IMR-90 (cell line): ENCODE measurements around the gene SLC25A22. TPM values are rescaled to one million over a fixed set of nuclear protein-coding genes. Genes with fewer than 3 reads are reported as not detected.

Experiments
- ATAC-seq: fragments of 200-7000 bp; cut with Tn5 transposase; 2 replicates; pipeline ENCODE4 v1.9.1; 2020; ENCODE audit warnings: low read depth, mild to moderate bottlenecking, moderate library complexity
- BruUV-seq: library from RNA; stranded (reverse); fragments of 400-500 nt; replicated peaks from 2 replicates; lab custom pipeline; 2021; lab: Mats Ljungman, UMichigan
- CTCF ChIA-PET: fragments of 300-600 bp; formaldehyde crosslinking; extraction: SDS; loops from one replicate; lab custom pipeline; 2021; ENCODE audit warnings: antibody characterized with exemption; lab: Yijun Ruan, JAX
- POLR2A ChIA-PET: fragments of 300-600 bp; sonication (Branson Sonifier 250); formaldehyde crosslinking; loops from one replicate; lab custom pipeline; 2022; ENCODE audit warnings: antibody characterized with exemption; ENCODE audit not compliant: unreplicated experiment; lab: Charles Lee
- DNase-seq: peaks from one replicate; pipeline ENCODE4 v3.0.0; 2013
- H2AFZ ChIP-seq: replicated peaks from 2 replicates; pipeline ENCODE3; 2013; ENCODE audit warnings: low read length, mild to moderate bottlenecking; ENCODE audit not compliant: poor library complexity
- H2AK5ac ChIP-seq: 2 replicates; pipeline ENCODE4 v1.6.1; 2013; ENCODE audit warnings: low read depth, low read length, inconsistent platforms
- H2AK9ac ChIP-seq: replicated peaks from 2 replicates; pipeline ENCODE3; 2013; ENCODE audit warnings: mild to moderate bottlenecking, low read depth, low read length, moderate library complexity; ENCODE audit not compliant: poor library complexity
- H2BK120ac ChIP-seq: 2 replicates; pipeline ENCODE4 v1.6.1; 2013; ENCODE audit warnings: low read depth, low read length, inconsistent platforms
- H2BK15ac ChIP-seq: 3 replicates; pipeline ENCODE4 v1.6.1; 2013; ENCODE audit warnings: low read depth, low read length, inconsistent platforms
- H2BK20ac ChIP-seq: 2 replicates; pipeline ENCODE4 v1.6.1; 2013; ENCODE audit warnings: low read depth, mild to moderate bottlenecking, inconsistent platforms, low read length, moderate library complexity
- H2BK5ac ChIP-seq: 2 replicates; pipeline ENCODE4 v1.6.1; 2013; ENCODE audit warnings: mild to moderate bottlenecking, low read depth, low read length, inconsistent platforms; ENCODE audit not compliant: poor library complexity, severe bottlenecking
- H3K14ac ChIP-seq: replicated peaks from 2 replicates; pipeline ENCODE4 v1.6.1; 2013; ENCODE audit warnings: low read depth, low read length, inconsistent platforms
- H3K18ac ChIP-seq: 2 replicates; pipeline ENCODE4 v1.6.1; 2013; ENCODE audit warnings: low read depth, low read length, control low read depth
- H3K23ac ChIP-seq: 2 replicates; pipeline ENCODE4 v1.6.1; 2013; ENCODE audit warnings: low read depth, low read length, inconsistent platforms
- H3K27ac ChIP-seq: 2 replicates; pipeline ENCODE4 v1.5.1; 2013; ENCODE audit warnings: mild to moderate bottlenecking, control low read depth, low read length; ENCODE audit not compliant: insufficient read depth
- H3K27me3 ChIP-seq: 2 replicates; pipeline ENCODE4 v1.6.1; 2013; ENCODE audit warnings: low read length; ENCODE audit not compliant: control insufficient read depth, insufficient read depth
- H3K36me3 ChIP-seq: 2 replicates; pipeline ENCODE4 v1.6.1; 2013; ENCODE audit warnings: low read length, mixed read lengths; ENCODE audit not compliant: control insufficient read depth, insufficient read depth
- H3K4ac ChIP-seq: 2 replicates; pipeline ENCODE4 v1.6.1; 2013; ENCODE audit warnings: low read depth, low read length, inconsistent platforms
- H3K4me1 ChIP-seq: 2 replicates; pipeline ENCODE4 v1.6.1; 2013; ENCODE audit warnings: low read length, mixed read lengths; ENCODE audit not compliant: control insufficient read depth, insufficient read depth
- H3K4me2 ChIP-seq: 2 replicates; pipeline ENCODE4 v1.6.1; 2013; ENCODE audit warnings: low read depth, mild to moderate bottlenecking, control low read depth, low read length, moderate library complexity
- H3K4me3 ChIP-seq: 2 replicates; pipeline ENCODE4 v1.5.1; 2013; ENCODE audit warnings: low read depth, mild to moderate bottlenecking, control low read depth, low read length, moderate library complexity; ENCODE audit not compliant: insufficient read depth
- H3K56ac ChIP-seq: 2 replicates; pipeline ENCODE4 v1.6.1; 2013; ENCODE audit warnings: low read length, inconsistent platforms; ENCODE audit not compliant: insufficient read depth; ENCODE audit errors: extremely low read depth
- H3K79me1 ChIP-seq, 2 experiments: 2 replicates each; pipeline ENCODE4 v1.6.1; 2013; ENCODE audit warnings: low read length in 2 of 2, inconsistent platforms in 1 of 2, low read depth in 1 of 2
- H3K9ac ChIP-seq: 2 replicates; pipeline ENCODE4 v1.6.1; 2013; ENCODE audit warnings: low read depth, low read length, control low read depth
- H3K9me1 ChIP-seq: 2 replicates; pipeline ENCODE4 v1.6.1; 2013; ENCODE audit warnings: low read length, inconsistent platforms; ENCODE audit not compliant: insufficient read depth
- H3K9me3 ChIP-seq: 2 replicates; pipeline ENCODE4 v1.6.1; 2013; ENCODE audit warnings: low read length; ENCODE audit not compliant: control insufficient read depth, insufficient read depth
- H4K20me1 ChIP-seq: 2 replicates; pipeline ENCODE4 v1.6.1; 2013; ENCODE audit warnings: low read length, inconsistent platforms; ENCODE audit not compliant: insufficient read depth
- H4K5ac ChIP-seq: 2 replicates; pipeline ENCODE4 v1.6.1; 2013; ENCODE audit warnings: mild to moderate bottlenecking, low read depth, low read length, control low read depth
- H4K8ac ChIP-seq, 2 experiments: 2 replicates each; pipeline ENCODE4 v1.6.1; 2013; ENCODE audit warnings: low read depth in 2 of 2, low read length in 2 of 2, control low read depth in 1 of 2, inconsistent platforms in 1 of 2
- H4K91ac ChIP-seq: 2 replicates; pipeline ENCODE4 v1.6.1; 2013; ENCODE audit warnings: low read depth, low read length, inconsistent platforms; ENCODE audit not compliant: insufficient read depth
- BHLHE40 ChIP-seq: fragments of 150-350 bp; IDR thresholded peaks from 2 replicates; pipeline ENCODE4 v1.6.1; 2016; ENCODE audit warnings: mild to moderate bottlenecking, low read depth, low read length
- CEBPB ChIP-seq: IDR thresholded peaks from 2 replicates; pipeline ENCODE4 v1.6.1; 2012; ENCODE audit warnings: low read depth, low read length, improper control_type of control experiment
- CHD1 ChIP-seq: IDR thresholded peaks from 2 replicates; pipeline ENCODE4 v1.6.1; 2012; ENCODE audit warnings: low read depth, low read length, improper control_type of control experiment
- CTCF ChIP-seq: conservative IDR thresholded peaks from 2 replicates; pipeline ENCODE4 v1.5.1; 2012; ENCODE audit warnings: mild to moderate bottlenecking, low read depth, low read length, improper control_type of control experiment
- FOS ChIP-seq: fragments of 150-350 bp; IDR thresholded peaks from 2 replicates; pipeline ENCODE4 v1.6.1; 2016; ENCODE audit warnings: low read depth, low read length
- MAFK ChIP-seq: IDR thresholded peaks from 2 replicates; pipeline ENCODE4 v1.6.1; 2012; ENCODE audit warnings: low read depth, low read length, improper control_type of control experiment
- MAZ ChIP-seq: IDR thresholded peaks from 2 replicates; pipeline ENCODE4 v1.6.1; 2012; ENCODE audit warnings: low read depth, mild to moderate bottlenecking, low read length, improper control_type of control experiment, moderate library complexity, borderline replicate concordance
- MXI1 ChIP-seq: IDR thresholded peaks from 2 replicates; pipeline ENCODE4 v1.6.1; 2012; ENCODE audit warnings: low read depth, mild to moderate bottlenecking, low read length, moderate library complexity, borderline replicate concordance
- NFE2L2 ChIP-seq: fragments of 150-350 bp; IDR thresholded peaks from 2 replicates; pipeline ENCODE4 v1.6.1; 2016; ENCODE audit warnings: low read depth, mild to moderate bottlenecking, low read length
- POLR2A ChIP-seq: IDR thresholded peaks from 2 replicates; pipeline ENCODE4 v1.6.1; 2012; ENCODE audit warnings: mild to moderate bottlenecking, low read depth, low read length
- RAD21 ChIP-seq: IDR thresholded peaks from 2 replicates; pipeline ENCODE4 v1.6.1; 2012; ENCODE audit warnings: low read length, improper control_type of control experiment
- SMC3 ChIP-seq: fragments of 150-350 bp; IDR thresholded peaks from 2 replicates; pipeline ENCODE4 v1.6.1; 2016; ENCODE audit warnings: low read depth, mild to moderate bottlenecking, antibody characterized with exemption, low read length, moderate library complexity
- USF2 ChIP-seq: fragments of 150-350 bp; IDR thresholded peaks from 2 replicates; pipeline ENCODE4 v1.6.1; 2017; ENCODE audit warnings: mild to moderate bottlenecking, antibody characterized with exemption, low read length, low read depth
- WGBS, 2 experiments: methylation state at CpG; one replicate each; pipeline versions ENCODE4 v1.1.5 to v1.1.7; 2013; ENCODE audit warnings: missing lambda C conversion rate in 2 of 2; ENCODE audit not compliant: insufficient read length in 1 of 2; ENCODE audit errors: extremely low coverage in 2 of 2; 5-methylcytosine and 5-hydroxymethylcytosine counted together
- dilution Hi-C: fragments of 300-500 bp; cut with HindIII; formaldehyde crosslinking; loops from one replicate; pipeline ENCODE4 v1.14.3; 2018; ENCODE audit warnings: low sequenced_read_pairs; ENCODE audit not compliant: unreplicated experiment
- in situ Hi-C: fragments of 300-500 bp; cut with MboI; formaldehyde crosslinking; loops from 3 replicates; pipeline ENCODE4 v1.14.3; 2019; ENCODE audit warnings: low sequenced_read_pairs, inconsistent platforms, mixed read lengths
- intact Hi-C: fragments of 100-400 bp; cut with micrococcal nuclease; formaldehyde crosslinking; loops from 2 replicates; pipeline ENCODE4 v1.10.0; 2022
- polyA plus RNA-seq, 3 experiments: library from polyadenylated mRNA; depleted of rRNA; stranded (reverse); fragments of >200 nt; gene quantifications; 2 replicates each; pipeline ENCODE4 v1.2.3, GENCODE V29; 2012; ENCODE audit warnings: low replicate concordance in 1 of 3
- total RNA-seq: library from RNA; depleted of rRNA; stranded (reverse); fragments of >200 nt; gene quantifications from 2 replicates; pipeline ENCODE4 v1.2.3, GENCODE V29; 2012

SLC25A22 gene
- total and polyA plus RNA-seq, 2 of the 4 experiments (the other 2 are of a cell fraction), result 8.2 to 41.3 TPM

DNA sequence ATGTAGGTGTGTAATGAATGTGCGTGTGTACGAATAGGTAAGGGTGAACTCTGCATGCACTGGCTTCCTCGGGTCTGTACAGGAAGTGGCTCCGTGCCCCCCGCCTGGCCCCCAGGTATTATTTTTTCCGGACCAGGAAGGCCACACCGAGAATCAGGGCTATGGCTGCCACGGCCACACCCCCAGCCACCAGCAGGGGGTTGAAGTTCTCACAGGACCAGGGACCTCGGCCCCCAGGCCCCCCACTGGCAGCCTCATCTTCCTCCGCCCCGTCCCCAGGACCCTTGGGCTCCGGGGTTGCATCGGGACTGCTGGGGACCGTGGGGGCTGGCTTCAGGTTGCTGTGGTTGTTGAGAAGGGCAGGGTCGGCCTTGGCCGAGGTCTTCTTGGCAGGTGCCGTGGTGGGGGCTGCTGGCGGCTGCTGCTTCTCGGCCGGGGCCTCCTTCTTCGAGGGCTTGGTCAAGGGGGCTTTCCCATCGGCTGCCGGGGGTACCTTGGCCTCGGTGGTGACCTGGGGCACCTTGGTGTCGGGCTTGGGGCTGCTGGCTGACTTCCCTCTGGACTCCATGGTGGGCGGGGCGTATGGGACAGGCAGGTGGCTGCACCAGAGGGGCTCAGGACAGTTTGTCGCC lies 10.0 kb downstream of the SLC25A22 start (continued):
- TF ChIP-seq FOS (no peak), MAZ (no peak), CEBPB (no peak), USF2 (no peak)

DNA sequence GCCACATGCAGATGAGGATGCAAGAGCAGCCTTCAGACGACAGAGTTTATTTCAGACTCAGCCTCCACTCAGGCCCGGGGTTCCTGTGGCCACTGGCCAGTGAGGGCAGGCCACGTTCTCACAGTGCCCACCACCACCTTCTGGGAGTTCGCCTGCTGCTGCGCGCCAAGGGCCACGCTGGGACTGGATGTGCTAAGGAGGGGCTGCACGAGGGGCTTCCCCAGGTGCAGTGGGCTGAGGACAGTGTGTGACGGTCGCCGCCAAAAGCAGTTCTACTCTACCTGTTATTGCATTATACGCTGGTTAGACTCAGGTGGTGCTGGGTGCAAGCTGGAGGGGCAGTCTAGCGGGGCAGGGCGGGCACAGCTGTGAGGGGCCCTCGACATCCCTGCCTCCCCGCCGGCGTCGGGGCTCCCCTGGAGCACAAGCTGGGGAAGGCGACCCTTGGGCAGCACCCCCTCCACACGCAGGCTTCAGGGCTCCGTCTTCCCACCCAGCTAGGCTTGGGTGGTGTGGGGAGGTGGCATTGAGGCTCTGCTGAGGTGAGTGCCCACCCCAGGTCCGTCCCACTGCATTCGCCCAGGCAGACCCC lies 10.9 kb downstream of the SLC25A22 start:
- Histone ChIP-seq H3K9me1 (no peaks in the 10 kb centered on the region), H3K27ac (no peak overlapping the region), H2AFZ (peak overlapping the region; percentile 14), H3K56ac (no peak overlapping the region), H3K4ac (no peak overlapping the region), H4K5ac (no peak overlapping the region), H3K36me3 (peaks cover 8% of the 10 kb centered on the region; the same call in 1 of the 2 replicates), H3K23ac (no peak overlapping the region), H2BK120ac (no peak overlapping the region), H3K4me1 (peaks cover 11% of the 10 kb centered on the region), H2BK5ac (no peak overlapping the region), H3K27me3 (no peaks in the 10 kb centered on the region), H3K4me3 (no peak overlapping the region), H3K18ac (no peak overlapping the region), H2AK9ac (peak overlapping the region; percentile 1), H3K9ac (no peak overlapping the region), H3K79me1 (peaks cover 0 to 12% of the 10 kb centered on the region in 2 experiments; a peak in 2 of 4 replicates), H2AK5ac (no peak overlapping the region), H4K8ac (no peak overlapping the region), H2BK20ac (no peak overlapping the region), H3K14ac (no peak overlapping the region), H3K9me3 (no peaks in the 10 kb centered on the region), H4K91ac (no peak overlapping the region), H3K4me2 (no peak overlapping the region), H4K20me1 (peaks cover 9% of the 10 kb centered on the region), H2BK15ac (no peak overlapping the region)
- ATAC-seq (no peak), DNase-seq (no peak)
- BruUV-seq, result no TSS peak
- dilution Hi-C loops (no loop called here), intact Hi-C loops (no loop called here), in situ Hi-C loops (no loop called here)
- 92% methylated on average over 5 of the region's 24 CpGs; no CpG with 5 or more reads in 1 of the 2 experiments for WGBS, 2 experiments
- CTCF ChIA-PET, result no interaction called here
- POLR2A ChIA-PET, result no interaction called here
- TF ChIP-seq NFE2L2 (no peak), POLR2A (no peak), RAD21 (no peak), CTCF (no peak), MXI1 (no peak), MAFK (no peak), CHD1 (no peak), BHLHE40 (no peak), SMC3 (no peak), USF2 (no peak), MAZ (no peak)
